Glomerular visceral epithelial cell (primary cell): Measurements from ENCODE around the gene GPALPP1.
"Not testable (repeated sequence)": the region's sequence is repeated elsewhere in the genome, so short reads cannot be mapped to it uniquely, and the experiment has no call there.

ENCODE experiments used
- DNase-seq: peaks from one replicate; pipeline ENCODE4 v3.0.0-alpha.2; 2016; ENCODE audit errors: extremely low spot score

GPALPP1 gene

GRCh38 chr13:45063261-45063860 lies 74.0 kb downstream of the GPALPP1 start:
- no peak for DNase-seq

- not testable (repeated sequence) for DNase-seq
These were observed 74.6 kb downstream of the GPALPP1 start for GRCh38 chr13:45063889-45064288.

- no peak for DNase-seq
These were observed 75.6 kb downstream of the GPALPP1 start for GRCh38 chr13:45064889-45065288.

GRCh38 chr13:45068036-45069001 lies 79.0 kb downstream of the GPALPP1 start:
- no peak for DNase-seq

- DNase-seq = no peak
These were observed 84.5 kb downstream of the GPALPP1 start for GRCh38 chr13:45073809-45074208.

GRCh38 chr13:45074721-45075120 lies 85.4 kb downstream of the GPALPP1 start:
- no peak for DNase-seq

- DNase-seq = no peak
These were observed 88.7 kb downstream of the GPALPP1 start for GRCh38 chr13:45078003-45078402.
